Activated naive CD8-positive, alpha-beta T cell treated with anti-CD3 and anti-CD28 coated beads, Interleukin-2, amount 50 U/mL, for 16 hours (primary cell): ENCODE measurements around the gene IMPA2.
A peak's percentile ranks its signal among the peaks of the same experiment; 100 is the strongest.
"Not testable (repeated sequence)": the region's sequence is repeated elsewhere in the genome, so short reads cannot be mapped to it uniquely, and the experiment has no call there.

Source experiments
- DNase-seq: peaks from one replicate; pipeline ENCODE4 v3.0.0-alpha.2; 2020; ENCODE audit warnings: low read depth, low spot score

Gene IMPA2

DNA sequence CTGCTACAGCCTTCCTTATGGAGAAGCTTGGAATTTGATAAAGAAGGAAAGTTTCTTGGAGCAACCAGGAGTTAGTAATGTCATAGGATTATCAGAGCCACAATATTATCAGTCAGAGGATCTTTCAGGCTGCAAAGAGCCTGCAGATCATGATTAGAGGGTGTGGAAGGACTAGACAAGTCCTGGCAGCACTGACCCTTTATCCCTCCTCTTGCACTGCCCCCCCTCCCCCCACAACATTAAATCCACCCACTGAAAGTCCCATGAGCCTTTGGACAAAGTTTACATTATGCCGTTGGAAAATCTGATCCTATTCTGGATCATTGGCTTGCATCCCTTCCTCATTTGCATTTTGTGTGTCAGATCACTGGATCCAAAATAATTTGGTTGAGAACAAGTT is 18.7 kb upstream of the IMPA2 start:
- no peak for DNase-seq

GRCh38 chr18:11963991-11964484 is 17.3 kb upstream of the IMPA2 start:
- no peak for DNase-seq

- DNase-seq = no peak
Measured at GRCh38 chr18:11969904-11970835, 11.1 kb upstream of the IMPA2 start.

DNA sequence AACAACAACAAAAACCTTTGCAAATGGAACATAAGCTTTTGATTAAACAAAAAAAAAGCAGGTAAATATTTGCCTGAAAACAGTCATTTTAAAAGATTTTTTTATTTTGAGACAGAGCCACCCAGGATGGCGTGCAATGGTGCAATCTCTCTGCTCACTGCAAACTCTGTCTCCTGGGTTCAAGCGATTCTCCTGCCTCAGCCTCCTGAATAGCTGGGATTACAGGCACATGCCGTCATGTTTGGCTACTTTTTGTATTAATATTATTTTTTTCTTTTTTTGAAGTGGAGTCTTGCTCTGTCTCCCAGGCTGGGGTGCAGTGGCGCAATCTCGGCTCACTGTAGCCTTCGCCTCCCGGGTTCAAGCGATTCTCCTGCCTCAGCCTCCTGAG is 10.5 kb upstream of the IMPA2 start:
- DNase-seq = not testable (repeated sequence)

- DNase-seq = no peak
Measured at GRCh38 chr18:11972371-11973174, 8.7 kb upstream of the IMPA2 start.

DNA sequence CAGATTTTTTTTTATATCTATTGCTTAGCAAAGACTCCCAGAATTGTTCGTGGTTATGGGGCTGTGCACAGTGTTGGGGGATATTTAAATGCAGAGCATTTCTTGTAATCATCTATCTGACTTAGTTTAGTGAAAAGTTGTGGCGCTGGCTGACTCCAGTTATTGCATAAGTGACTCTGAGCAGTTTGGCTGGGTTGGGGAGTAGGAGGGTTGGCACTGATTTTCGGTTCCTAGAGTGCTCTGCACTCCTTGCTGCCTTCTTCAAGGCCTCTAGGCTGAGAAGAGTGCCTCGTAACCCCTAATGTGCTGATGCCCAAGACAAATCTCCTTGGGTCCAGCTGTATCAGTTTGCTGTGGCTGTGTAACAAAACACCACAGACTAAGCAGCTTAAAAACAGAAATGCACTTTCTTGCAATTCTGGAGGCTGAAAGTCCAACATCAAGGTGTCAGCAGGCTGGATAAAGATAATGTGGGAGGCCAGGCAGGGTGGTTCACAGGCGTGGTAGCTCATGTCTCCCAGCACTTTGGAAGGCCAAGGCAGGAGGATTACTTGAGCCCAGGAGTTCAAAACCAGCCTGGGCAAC is 6.5 kb upstream of the IMPA2 start:
- no peak for DNase-seq

DNA sequence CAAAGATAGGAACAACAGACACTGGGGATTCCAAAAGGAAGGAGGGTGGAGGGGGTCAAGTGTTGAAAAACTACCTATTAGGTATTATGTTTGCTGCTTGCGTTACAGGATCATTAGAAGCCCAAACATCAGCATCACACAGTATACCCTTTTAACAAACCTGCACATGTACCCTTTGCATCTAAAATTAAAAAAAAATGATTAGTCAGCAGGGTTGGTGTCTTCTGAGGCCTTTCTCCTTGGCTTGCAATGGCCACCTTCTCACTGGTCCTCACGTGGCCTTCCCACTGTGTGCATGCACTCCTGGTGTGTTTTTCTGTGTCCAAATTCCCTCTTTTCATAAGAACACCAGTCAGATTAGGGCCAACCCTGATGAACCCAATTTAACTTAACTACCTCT is 5.6 kb upstream of the IMPA2 start:
- DNase-seq = no peak

DNA sequence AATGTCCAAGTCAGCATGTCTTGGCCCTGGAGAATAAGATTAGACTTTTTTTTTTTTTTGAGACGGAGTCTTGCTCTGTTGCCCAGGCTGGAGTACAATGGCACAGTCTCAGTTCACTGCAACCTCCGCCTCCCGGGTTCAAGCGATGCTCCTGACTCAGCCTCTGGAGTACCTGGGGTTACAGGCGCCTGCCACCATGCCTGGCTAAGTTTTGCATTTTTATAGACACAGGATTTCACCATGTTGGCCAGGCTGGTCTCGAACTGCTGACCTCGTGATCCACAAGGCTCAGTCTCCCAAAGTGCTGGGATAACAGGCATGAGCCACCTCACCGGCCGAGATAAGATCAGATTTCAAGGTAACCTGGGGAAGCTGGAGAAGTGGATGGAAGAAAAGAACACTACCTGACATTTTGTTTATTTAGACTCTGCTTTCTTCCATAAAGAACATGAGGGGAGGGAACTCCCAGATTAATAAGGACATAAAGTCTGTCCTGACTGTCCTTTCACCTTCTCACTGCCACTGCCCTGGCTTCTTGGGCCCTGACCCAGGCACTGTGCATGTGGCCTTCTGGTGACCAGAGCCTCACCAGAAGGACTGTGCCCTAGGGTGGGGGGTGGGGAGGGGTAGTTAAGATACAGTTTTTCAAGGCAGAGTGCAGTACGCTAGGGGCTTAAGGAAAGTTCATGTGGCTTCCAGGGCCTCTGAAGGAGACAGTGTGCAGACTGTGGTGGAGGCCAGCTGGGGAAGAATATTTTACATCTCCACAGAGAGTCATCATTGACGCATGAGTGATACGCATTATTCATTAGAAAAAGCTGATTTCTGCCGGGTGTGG is 4.8 kb upstream of the IMPA2 start:
- no peak for DNase-seq

DNA sequence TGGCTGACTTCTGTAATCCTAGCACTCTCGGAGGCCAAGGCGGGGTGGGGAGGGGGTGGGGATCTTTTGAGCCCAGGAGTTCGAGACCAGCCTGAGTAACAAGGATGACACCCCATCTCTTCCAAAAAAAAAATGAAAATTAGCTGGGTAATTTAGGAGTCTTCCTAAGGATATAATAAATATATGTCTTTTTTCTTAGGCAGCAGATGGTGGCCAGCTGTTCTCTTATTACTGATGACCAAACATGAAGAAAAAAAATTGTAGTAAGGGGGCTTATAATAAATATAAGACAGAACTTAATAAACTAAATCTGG is 4.2 kb upstream of the IMPA2 start:
- no peak for DNase-seq

DNA sequence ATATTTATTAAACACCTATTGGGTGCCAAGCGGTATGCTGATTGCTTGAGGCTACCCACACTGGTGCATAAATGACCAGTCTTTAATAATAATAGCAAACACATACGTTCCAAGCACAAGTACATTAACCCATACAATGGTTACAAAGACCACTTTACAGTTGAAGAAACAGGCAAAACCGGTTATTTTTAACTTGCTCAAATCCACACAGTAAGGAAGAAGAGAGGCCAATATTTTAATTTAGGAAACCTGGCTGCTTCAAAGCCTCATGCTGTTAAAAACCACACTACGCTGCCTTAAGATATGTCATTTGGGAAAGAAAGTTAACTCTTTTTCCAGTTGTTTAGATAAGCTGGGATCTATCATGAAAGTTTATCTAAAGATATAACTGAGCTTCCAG is 2.4 kb upstream of the IMPA2 start:
- DNase-seq = no peak

DNA sequence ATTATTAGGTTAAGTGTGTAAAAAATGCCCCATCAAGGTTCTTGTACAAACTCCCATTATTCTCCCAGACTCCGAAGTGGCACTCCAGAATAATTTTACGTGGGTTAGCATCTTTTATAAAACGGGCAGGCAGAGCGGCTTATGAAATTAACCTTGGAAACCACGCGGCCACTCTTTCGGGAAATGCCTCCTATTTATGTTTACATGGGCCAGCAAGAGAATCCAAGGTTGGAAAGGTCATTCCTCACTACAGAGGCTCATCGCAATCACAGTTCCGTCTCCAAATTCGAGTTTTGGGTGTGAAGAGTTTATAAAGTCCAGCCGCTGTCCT is 1.2 kb upstream of the IMPA2 start:
- no peak for DNase-seq

GRCh38 chr18:11980494-11981191 is 664 bp upstream of the IMPA2 start:
- DNase-seq = peak; percentile 95

- DNase-seq = no peak
Measured at GRCh38 chr18:11981543-11982366, 448 bp downstream of the IMPA2 start.

- DNase-seq = no peak
Measured at GRCh38 chr18:11982981-11983380, 1.7 kb downstream of the IMPA2 start.

DNA sequence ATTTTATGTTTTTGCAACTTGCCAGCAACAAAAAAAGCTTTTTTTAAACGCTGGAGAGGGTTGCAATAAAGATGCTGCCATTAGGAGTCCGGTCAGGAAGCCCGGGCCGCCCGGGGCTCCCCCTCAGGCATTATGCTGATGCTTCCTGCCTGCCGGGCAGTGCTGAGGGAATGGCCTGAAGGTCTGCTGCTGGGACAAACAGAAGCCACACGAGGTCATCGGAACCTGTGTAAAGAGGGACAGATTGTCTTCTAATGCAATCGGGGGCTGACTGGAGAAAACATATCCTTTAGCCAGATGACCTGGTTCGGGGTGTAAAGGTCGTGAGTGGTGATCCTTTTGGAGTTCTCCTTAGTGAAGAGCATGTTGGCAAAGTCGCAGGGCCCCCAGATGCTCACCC is 2.3 kb downstream of the IMPA2 start:
- DNase-seq = no peak

- no peak for DNase-seq
Measured at GRCh38 chr18:11984091-11984490, 2.8 kb downstream of the IMPA2 start.

DNA sequence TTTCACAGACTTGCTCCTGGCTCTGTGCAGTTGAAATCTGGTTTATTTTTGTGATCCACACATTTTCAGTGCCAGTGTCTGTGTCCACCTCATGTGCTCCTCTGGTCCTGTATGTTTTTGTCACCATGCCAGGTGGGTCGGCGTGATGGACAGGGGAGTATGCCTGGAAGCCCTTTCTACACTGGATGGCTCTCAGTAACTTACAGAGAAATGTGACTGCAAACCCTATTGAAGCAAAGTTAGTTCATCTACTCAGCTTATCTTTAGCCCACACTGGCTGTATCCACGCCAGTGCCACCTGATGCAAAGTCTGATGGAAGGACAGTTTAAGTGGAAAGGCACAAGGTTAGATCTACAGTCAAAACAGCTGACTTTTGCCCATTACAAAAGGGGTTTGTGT is 4.3 kb downstream of the IMPA2 start:
- no peak for DNase-seq

DNA sequence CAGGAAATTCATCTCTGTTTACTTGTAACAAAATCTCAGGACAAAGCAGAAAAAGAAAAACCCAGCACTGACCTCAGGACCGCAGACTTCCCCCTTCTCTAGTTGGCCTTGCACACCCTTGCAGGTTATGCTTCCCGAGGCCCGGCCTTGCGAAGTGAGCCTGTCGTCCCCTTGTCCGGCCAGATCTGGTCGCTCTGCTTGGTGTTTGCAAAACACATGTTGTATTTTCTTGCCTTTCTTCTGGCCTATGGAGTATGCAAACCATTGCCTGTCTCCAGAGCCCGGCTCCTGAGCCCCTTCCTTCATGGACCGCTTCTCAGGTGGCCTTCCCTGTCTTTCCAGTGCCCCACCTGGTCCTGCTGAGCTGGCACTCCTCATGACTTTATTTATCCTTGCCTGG is 4.8 kb downstream of the IMPA2 start:
- DNase-seq = no peak

DNA sequence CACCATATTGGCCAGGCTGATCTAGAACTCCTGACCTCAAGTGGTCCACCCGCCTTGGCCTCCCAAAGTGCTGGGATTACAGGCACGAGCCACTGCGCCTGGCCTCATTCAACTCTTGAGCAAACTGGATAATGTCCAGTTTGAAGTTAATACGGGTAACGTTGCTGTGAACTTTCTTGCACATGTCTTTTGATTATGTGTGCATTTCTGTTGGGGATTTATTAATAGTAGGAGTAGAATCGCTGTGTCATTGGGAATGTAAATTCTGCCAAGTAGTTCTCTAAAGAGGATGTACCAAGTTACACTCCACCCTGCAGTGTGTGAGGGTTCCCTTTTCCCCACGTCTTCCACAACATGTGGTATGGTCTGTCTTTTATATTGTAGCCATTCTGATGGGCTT is 6.2 kb downstream of the IMPA2 start:
- no peak for DNase-seq

DNA sequence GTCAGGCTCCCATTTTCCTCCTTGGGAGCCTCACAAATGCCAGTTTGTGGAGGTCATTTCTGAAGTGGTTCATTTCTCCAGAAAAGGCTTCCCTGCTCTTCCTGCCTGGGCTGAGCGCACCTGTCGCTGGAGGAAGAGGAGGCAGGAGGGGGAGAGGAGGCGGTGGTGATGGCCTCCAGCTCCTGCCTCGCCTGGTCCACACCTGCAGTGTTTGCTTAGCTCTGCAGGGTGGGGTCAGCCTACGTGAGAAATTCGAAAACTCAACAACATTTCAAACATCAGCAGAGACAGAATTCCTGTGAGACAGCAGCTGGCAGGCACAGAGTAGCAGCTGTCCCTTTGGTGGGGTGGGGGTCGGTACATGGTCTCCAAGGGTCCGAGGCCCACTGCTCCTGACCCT is 7.9 kb downstream of the IMPA2 start:
- DNase-seq = no peak
